ENCODE data around the gene SYNE2.
A peak's percentile ranks its signal among the peaks of the same experiment; 100 is the strongest.

Gene SYNE2

GRCh38 chr14:64218344-64219240 is 365.8 kb downstream of the SYNE2 start:
- DNase-seq (ENCODE audit: low read depth): no peak

- DNase-seq (ENCODE audit: low read depth): no peak
These were observed 367.3 kb downstream of the SYNE2 start for GRCh38 chr14:64220056-64220455.

- DNase-seq (ENCODE audit: low read depth): no peak
These were observed 367.7 kb downstream of the SYNE2 start for GRCh38 chr14:64220466-64220865.

- no peak for DNase-seq (ENCODE audit: low read depth)
These were observed 368.7 kb downstream of the SYNE2 start for GRCh38 chr14:64221391-64222003.

GRCh38 chr14:64225151-64225757 is 372.4 kb downstream of the SYNE2 start:
- no peak for DNase-seq (ENCODE audit: low read depth)

GRCh38 chr14:64227856-64228255 is 375.1 kb downstream of the SYNE2 start:
- DNase-seq (ENCODE audit: low read depth): no peak

GRCh38 chr14:64229489-64229888 is 376.7 kb downstream of the SYNE2 start:
- no peak for DNase-seq (ENCODE audit: low read depth)

- peak; percentile 40 for DNase-seq (ENCODE audit: low read depth)
These were observed 379.5 kb downstream of the SYNE2 start for GRCh38 chr14:64232095-64232838.

GRCh38 chr14:64232944-64233343 is 380.1 kb downstream of the SYNE2 start:
- DNase-seq (ENCODE audit: low read depth): no peak

GRCh38 chr14:64233531-64234190 is 380.9 kb downstream of the SYNE2 start:
- no peak for DNase-seq (ENCODE audit: low read depth)

GRCh38 chr14:64234877-64235651 is 382.3 kb downstream of the SYNE2 start:
- DNase-seq (ENCODE audit: low read depth): no peak

GRCh38 chr14:64235652-64236640 is 383.1 kb downstream of the SYNE2 start:
- no peak for DNase-seq (ENCODE audit: low read depth)

GRCh38 chr14:64238049-64238448 is 385.2 kb downstream of the SYNE2 start:
- no peak for DNase-seq (ENCODE audit: low read depth)

GRCh38 chr14:64238631-64239030 is 385.8 kb downstream of the SYNE2 start:
- no peak for DNase-seq (ENCODE audit: low read depth)

GRCh38 chr14:64244279-64244678 is 391.5 kb downstream of the SYNE2 start:
- DNase-seq (ENCODE audit: low read depth): peak; percentile 20

- no peak for DNase-seq (ENCODE audit: low read depth)
These were observed 392.7 kb downstream of the SYNE2 start for GRCh38 chr14:64245491-64245890.

GRCh38 chr14:64246688-64247087 is 393.9 kb downstream of the SYNE2 start:
- DNase-seq (ENCODE audit: low read depth): no peak

GRCh38 chr14:64247195-64247594 is 394.4 kb downstream of the SYNE2 start:
- no peak for DNase-seq (ENCODE audit: low read depth)

GRCh38 chr14:64248689-64249088 is 395.9 kb downstream of the SYNE2 start:
- no peak for DNase-seq (ENCODE audit: low read depth)

GRCh38 chr14:64249363-64249762 is 396.6 kb downstream of the SYNE2 start:
- DNase-seq (ENCODE audit: low read depth): no peak
